Ovary (tissue), 9 donors: ENCODE data around the gene HERC3. TPM values are rescaled to one million over a fixed set of nuclear protein-coding genes. Genes with fewer than 3 reads are reported as not detected.

Source experiments
- DNase-seq, 5 donors: peaks; one replicate each; pipeline ENCODE4 v3.0.0-alpha.2; 2019 to 2020
- H3K27ac ChIP-seq, 2 donors: fragments of 200-600 bp; one replicate each; pipeline versions ENCODE4 v1.5.1 to v1.8.0; 2019 to 2022
- H3K27me3 ChIP-seq: fragments of 200-600 bp; one replicate; pipeline ENCODE4 v1.8.0; 2022
- H3K36me3 ChIP-seq: fragments of 200-600 bp; sonication (generic); one replicate; pipeline ENCODE4 v1.5.1; 2019
- H3K4me1 ChIP-seq: one replicate; pipeline ENCODE4 v1.8.1; 2013; ENCODE audit warnings: mild to moderate bottlenecking, moderate library complexity; ENCODE audit not compliant: insufficient read depth
- H3K4me3 ChIP-seq: fragments of 200-600 bp; sonication (generic); one replicate; pipeline ENCODE4 v1.5.1; 2017
- H3K9me3 ChIP-seq, 2 donors: fragments of 200-600 bp in 1 of 2; sonication (generic) in 1 of 2; one replicate each; pipeline versions ENCODE4 v1.5.1 to v1.8.1; 2013 to 2019; ENCODE audit warnings: mild to moderate bottlenecking in 1 of 2, moderate library complexity in 1 of 2
- CTCF ChIP-seq, 3 donors: fragments of 450-650 bp in 2 of 3; fragments of 200-600 bp in 1 of 3; IDR thresholded peaks; one replicate each; pipeline versions ENCODE4 v1.5.1 to v1.8.0; 2016 to 2022; ENCODE audit warnings: antibody characterized with exemption in 3 of 3, mild to moderate bottlenecking in 1 of 3
- EP300 ChIP-seq: sonication (generic); formaldehyde crosslinking; IDR thresholded peaks from one replicate; pipeline ENCODE4 v1.6.1; 2017; ENCODE audit warnings: antibody characterized with exemption
- POLR2A ChIP-seq: fragments of 450-650 bp; IDR thresholded peaks from one replicate; pipeline ENCODE4 v1.6.1; 2017; ENCODE audit warnings: antibody characterized with exemption, mild to moderate bottlenecking, moderate library complexity
- WGBS, 3 donors: extraction: QIAGEN DNeasy Blood & Tissue Kit in 1 of 3; methylation state at CpG; one replicate each; pipeline versions ENCODE4 v1.1.5 to v1.1.7; 2013 to 2017; 5-methylcytosine and 5-hydroxymethylcytosine counted together
- intact Hi-C, 4 donors: fragments of 100-400 bp; cut with DNase I; formaldehyde crosslinking; loops; one replicate each; pipeline versions ENCODE4 v1.11.0 to v1.15.1; 2022 to 2023
- polyA plus RNA-seq, 2 donors: library from polyadenylated mRNA; stranded (reverse); fragments of 200-250 nt in 1 of 2; fragments of 350-450 nt in 1 of 2; fragmentation: Illumina TruSeq in 1 of 2; extraction: RNeasy Lipid Tissue Mini Kit (QIAGEN cat#74804) in 1 of 2; gene quantifications; one replicate each; pipeline ENCODE4 v1.2.3, GENCODE V29; 2013 to 2014
- small RNA-seq: library from RNA; depleted of rRNA; stranded (forward); fragments of <200 nt; gene quantifications from one replicate; pipeline ENCODE3, GENCODE V24; 2016
- total RNA-seq, 7 donors: library from RNA; depleted of rRNA in 2 of 7; stranded (reverse); fragments of >200 nt in 2 of 7; fragmentation: NEBNext Ultra II Directional in 3 of 7; extraction: Animal tissue kit (Norgen Biotek cat#: 25700) in 3 of 7; gene quantifications; one replicate each; pipeline versions ENCODE4 v1.1.0 to v1.2.4, GENCODE V29; 2016 to 2023
- donor health status: DM: no; HTN: no; CAD: no; lungs with moderate emphysema.
- donor health status: DM: no; HTN: no; CAD: no.
- donor health status: Bipolar disorder and iron deficiency.
- donor health status: DM: yes; HTN: yes; CAD: no.
- donor health status: DM: no; HTN: no; CAD: no.
- donor health status: DM: yes; HTN: yes; CAD: no.

HERC3 gene
- total and polyA plus RNA-seq, 9 donors: 10.3 to 30.9 (median 24.2) TPM

GRCh38 chr4:88754796-88755195 lies 162.5 kb downstream of the HERC3 start:
- no peaks in the 10 kb centered on the region for H3K36me3 ChIP-seq
- no peak for DNase-seq
- no peaks in the 10 kb centered on the region for H3K4me1 ChIP-seq
- WGBS, 3 donors: 97 to 99% (median 97%) methylated on average over 3 of the region's 3 CpGs
- H3K27me3 ChIP-seq: no peaks in the 10 kb centered on the region
- H3K4me3 ChIP-seq: no peak overlapping the region
- no peaks in the 10 kb centered on the region for H3K9me3 ChIP-seq
- no peak overlapping the region for H3K27ac ChIP-seq
- intact Hi-C loops: no loop called here
- TF ChIP-seq POLR2A: no peak
- no peak for TF ChIP-seq CTCF (IDR thresholded peaks at IDR 0.05)
- no peak for TF ChIP-seq EP300

GRCh38 chr4:88755454-88755853 lies 163.2 kb downstream of the HERC3 start:
- no peaks in the 10 kb centered on the region for H3K4me1 ChIP-seq
- no peak overlapping the region for H3K27ac ChIP-seq
- H3K27me3 ChIP-seq: no peaks in the 10 kb centered on the region
- intact Hi-C loops: no loop called here
- H3K4me3 ChIP-seq: no peak overlapping the region
- DNase-seq: no peak
- H3K36me3 ChIP-seq: no peaks in the 10 kb centered on the region
- 96 to 98% (median 97%) methylated on average over 1 of the region's 1 CpG for WGBS, 3 donors
- no peak for TF ChIP-seq POLR2A
- TF ChIP-seq CTCF (IDR thresholded peaks at IDR 0.05): no peak
- TF ChIP-seq EP300: no peak
- no peaks in the 10 kb centered on the region for H3K9me3 ChIP-seq

- DNase-seq: no peak
- H3K4me1 ChIP-seq: no peaks in the 10 kb centered on the region
- no peaks in the 10 kb centered on the region for H3K27me3 ChIP-seq
- H3K9me3 ChIP-seq: no peaks in the 10 kb centered on the region
- H3K4me3 ChIP-seq: no peak overlapping the region
- 94 to 98% (median 97%) methylated on average over 5 of the region's 5 CpGs for WGBS, 3 donors
- no peak overlapping the region for H3K27ac ChIP-seq
- no peaks in the 10 kb centered on the region for H3K36me3 ChIP-seq
- intact Hi-C loops: no loop called here
- TF ChIP-seq POLR2A (no peak), CTCF (IDR thresholded peaks at IDR 0.05) (no peak), EP300 (no peak)
These were observed 163.9 kb downstream of the HERC3 start for GRCh38 chr4:88756149-88756548.

GRCh38 chr4:88757067-88757466 lies 164.8 kb downstream of the HERC3 start:
- H3K27me3 ChIP-seq: no peaks in the 10 kb centered on the region
- no peak overlapping the region for H3K4me3 ChIP-seq
- H3K27ac ChIP-seq: no peak overlapping the region
- H3K4me1 ChIP-seq: no peaks in the 10 kb centered on the region
- intact Hi-C loops: no loop called here
- no peak for DNase-seq
- H3K36me3 ChIP-seq: no peaks in the 10 kb centered on the region
- no peak for TF ChIP-seq EP300
- no peaks in the 10 kb centered on the region for H3K9me3 ChIP-seq

- Histone ChIP-seq H3K27me3 (no peaks in the 10 kb centered on the region), H3K36me3 (no peaks in the 10 kb centered on the region), H3K4me3 (no peak overlapping the region), H3K27ac (no peak overlapping the region), H3K4me1 (no peaks in the 10 kb centered on the region), H3K9me3 (no peaks in the 10 kb centered on the region)
- intact Hi-C loops: no loop called here
- 81 to 87% (median 83%) methylated on average over 6 of the region's 6 CpGs for WGBS, 3 donors
- DNase-seq: no peak
- no peak for TF ChIP-seq CTCF (IDR thresholded peaks at IDR 0.05)
- TF ChIP-seq POLR2A: no peak
- no peak for TF ChIP-seq EP300
These were observed 165.5 kb downstream of the HERC3 start for GRCh38 chr4:88757776-88758175.

Small RNA genes within 50 kb of the gene (small RNA-seq; reads per million reads assigned to genes)
- gene RF02115: not detected
- gene RNU6-33P: not detected

Other genes starting within 250 kb of the HERC3 start
- 10 to 100 TPM in 6 of 7 donors, 1 to 10 TPM in 1; 9.4 to 14.9 (median 10.8) TPM for gene HERC6, start 213.6 kb upstream of the HERC3 start, total RNA-seq
- 10 to 100 TPM in 1 of 2 donors, 1 to 10 TPM in 1; 9.1 to 24.5 TPM for gene HERC6, start 213.6 kb upstream of the HERC3 start, polyA plus RNA-seq
- gene HERC5, start 135.4 kb upstream of the HERC3 start, total RNA-seq: 10 to 100 TPM; 10.5 to 20.9 (median 18.6) TPM
- gene HERC5, start 135.4 kb upstream of the HERC3 start, polyA plus RNA-seq: 10 to 100 TPM; 14.0 to 19.1 TPM
- gene PYURF, start 68.7 kb upstream of the HERC3 start, total RNA-seq: 100 to 1,000 TPM in 1 of 7 donors, 10 to 100 TPM in 6; 72.5 to 105 (median 91.2) TPM
- 100 to 1,000 TPM in 1 of 2 donors, 10 to 100 TPM in 1; 69.8 to 106 TPM for gene PYURF, start 68.7 kb upstream of the HERC3 start, polyA plus RNA-seq
- gene NAP1L5, start 105.3 kb downstream of the HERC3 start, total RNA-seq: 10 to 100 TPM in 5 of 7 donors, 1 to 10 TPM in 2; 9.1 to 18.3 (median 11.4) TPM
- 10 to 100 TPM in 1 of 2 donors, 1 to 10 TPM in 1; 7.6 to 16.3 TPM for gene NAP1L5, start 105.3 kb downstream of the HERC3 start, polyA plus RNA-seq